Ramos (cell line): ENCODE measurements around the gene ARHGEF33.
"Not testable (repeated sequence)": the region's sequence is repeated elsewhere in the genome, so short reads cannot be mapped to it uniquely, and the experiment has no call there.

ENCODE experiments used
- in situ Hi-C: fragments of 300-500 bp; cut with MboI; formaldehyde crosslinking; loops from one replicate; pipeline ENCODE4 v1.14.3; 2022; ENCODE audit warnings: low sequenced_read_pairs; ENCODE audit not compliant: unreplicated experiment

Gene ARHGEF33

GRCh38 chr2:38907743-38908562, 18.3 kb downstream of the ARHGEF33 start:
- in situ Hi-C loops: no loop called here

GRCh38 chr2:38909872-38910271, 20.2 kb downstream of the ARHGEF33 start:
- in situ Hi-C loops: no loop called here

- in situ Hi-C loops: no loop called here
Measured at GRCh38 chr2:38911191-38911590, 21.5 kb downstream of the ARHGEF33 start.

GRCh38 chr2:38912619-38913018, 22.9 kb downstream of the ARHGEF33 start:
- in situ Hi-C loops: no loop called here

GRCh38 chr2:38922389-38922788, 32.7 kb downstream of the ARHGEF33 start:
- in situ Hi-C loops: no loop called here

GRCh38 chr2:38922902-38923301, 33.2 kb downstream of the ARHGEF33 start:
- in situ Hi-C loops: no loop called here

GRCh38 chr2:38925982-38926381, 36.3 kb downstream of the ARHGEF33 start:
- in situ Hi-C loops: no loop called here

GRCh38 chr2:38930600-38930999, 40.9 kb downstream of the ARHGEF33 start:
- in situ Hi-C loops: no loop called here

- in situ Hi-C loops: no loop called here
Measured at GRCh38 chr2:38932586-38932985, 42.9 kb downstream of the ARHGEF33 start.

GRCh38 chr2:38933653-38934052, 44.0 kb downstream of the ARHGEF33 start:
- in situ Hi-C loops: no loop called here

GRCh38 chr2:38934742-38935141, 45.1 kb downstream of the ARHGEF33 start:
- in situ Hi-C loops: no loop called here

- in situ Hi-C loops: no loop called here
Measured at GRCh38 chr2:38935568-38936172, 46.0 kb downstream of the ARHGEF33 start.

GRCh38 chr2:38936516-38936915, 46.8 kb downstream of the ARHGEF33 start:
- in situ Hi-C loops: not testable (repeated sequence)

- in situ Hi-C loops: no loop called here
Measured at GRCh38 chr2:38937548-38937947, 47.9 kb downstream of the ARHGEF33 start.

- in situ Hi-C loops: no loop called here
Measured at GRCh38 chr2:38940746-38941145, 51.1 kb downstream of the ARHGEF33 start.

GRCh38 chr2:38943784-38944183, 54.1 kb downstream of the ARHGEF33 start:
- in situ Hi-C loops: no loop called here

GRCh38 chr2:38945372-38945771, 55.7 kb downstream of the ARHGEF33 start:
- in situ Hi-C loops: loop anchor here (5.0 kb wide), 1 partner anchor 282 kb away; no protein-coding TSS in a partner anchor

- in situ Hi-C loops: loop anchor here (5.0 kb wide), 1 partner anchor 281 kb away; no protein-coding TSS in a partner anchor
Measured at GRCh38 chr2:38945911-38946310, 56.2 kb downstream of the ARHGEF33 start.

- in situ Hi-C loops: loop anchor here (5.0 kb wide), 1 partner anchor 280 kb away; no protein-coding TSS in a partner anchor
Measured at GRCh38 chr2:38947241-38948239, 57.9 kb downstream of the ARHGEF33 start.

GRCh38 chr2:38948387-38948882, 58.8 kb downstream of the ARHGEF33 start:
- in situ Hi-C loops: loop anchor here (5.0 kb wide), 1 partner anchor 279 kb away; no protein-coding TSS in a partner anchor
